BLaER1 (cell line): Measurements from ENCODE around the gene SLBP.
A peak's percentile ranks its signal among the peaks of the same experiment; 100 is the strongest.
"Not testable (repeated sequence)": the region's sequence is repeated elsewhere in the genome, so short reads cannot be mapped to it uniquely, and the experiment has no call there.

Source experiments
- H3K27ac ChIP-seq: shearing (Covaris generic); formaldehyde crosslinking; 2 replicates; pipeline ENCODE4 v1.8.1; 2022
- H3K27me3 ChIP-seq: shearing (Covaris generic); formaldehyde crosslinking; 2 replicates; pipeline ENCODE4 v1.8.1; 2022
- H3K36me3 ChIP-seq: shearing (Covaris generic); formaldehyde crosslinking; 2 replicates; pipeline ENCODE4 v1.8.1; 2022
- H3K4me1 ChIP-seq: shearing (Covaris generic); formaldehyde crosslinking; 2 replicates; pipeline ENCODE4 v1.8.1; 2022
- H3K4me2 ChIP-seq: shearing (Covaris generic); formaldehyde crosslinking; 2 replicates; pipeline ENCODE4 v1.8.1; 2022
- H3K4me3 ChIP-seq: shearing (Covaris generic); formaldehyde crosslinking; 2 replicates; pipeline ENCODE4 v1.8.1; 2022
- H3K9ac ChIP-seq: shearing (Covaris generic); formaldehyde crosslinking; 2 replicates; pipeline ENCODE4 v1.8.1; 2022
- H3K9me3 ChIP-seq: shearing (Covaris generic); formaldehyde crosslinking; 2 replicates; pipeline ENCODE4 v1.8.1; 2022
- H4K20me1 ChIP-seq: shearing (Covaris generic); formaldehyde crosslinking; 2 replicates; pipeline ENCODE4 v1.8.1; 2022
- Cebpa-rat ChIP-seq: shearing (Covaris generic); IDR thresholded peaks from 2 replicates; pipeline ENCODE4 v1.8.1; 2022

SLBP gene

GRCh38 chr4:1682860-1683259 is 29.3 kb downstream of the SLBP start:
- no peak overlapping the region for H3K27ac ChIP-seq
- no peak for TF ChIP-seq Cebpa-rat
- no peaks in the 10 kb centered on the region for H3K9me3 ChIP-seq
- H3K4me2 ChIP-seq = peak overlapping the region; percentile 99
- no peak overlapping the region for H3K9ac ChIP-seq
- H3K4me3 ChIP-seq = peak overlapping the region; percentile 77
- peaks cover 27% of the 10 kb centered on the region for H3K4me1 ChIP-seq
- H4K20me1 ChIP-seq = no peaks in the 10 kb centered on the region
- no peaks in the 10 kb centered on the region for H3K36me3 ChIP-seq
- peaks cover 17% of the 10 kb centered on the region for H3K27me3 ChIP-seq

- no peak for TF ChIP-seq Cebpa-rat
- Histone ChIP-seq H3K4me2 (no peak overlapping the region), H3K27ac (no peak overlapping the region), H3K36me3 (no peaks in the 10 kb centered on the region), H4K20me1 (no peaks in the 10 kb centered on the region), H3K9me3 (no peaks in the 10 kb centered on the region), H3K4me1 (peaks cover 14% of the 10 kb centered on the region), H3K4me3 (no peak overlapping the region), H3K9ac (no peak overlapping the region), H3K27me3 (peaks cover 11% of the 10 kb centered on the region)
Measured at GRCh38 chr4:1678244-1678643, 33.9 kb downstream of the SLBP start.

- no peak overlapping the region for H3K4me3 ChIP-seq
- no peak overlapping the region for H3K9ac ChIP-seq
- no peaks in the 10 kb centered on the region for H3K36me3 ChIP-seq
- no peaks in the 10 kb centered on the region for H3K27me3 ChIP-seq
- no peak for TF ChIP-seq Cebpa-rat
- no peak overlapping the region for H3K4me2 ChIP-seq
- no peaks in the 10 kb centered on the region for H4K20me1 ChIP-seq
- H3K4me1 ChIP-seq = peaks cover 5% of the 10 kb centered on the region; the same call in 1 of the 2 replicates
- no peaks in the 10 kb centered on the region for H3K9me3 ChIP-seq
- H3K27ac ChIP-seq = no peak overlapping the region
Measured at GRCh38 chr4:1676605-1677525, 35.3 kb downstream of the SLBP start.

DNA sequence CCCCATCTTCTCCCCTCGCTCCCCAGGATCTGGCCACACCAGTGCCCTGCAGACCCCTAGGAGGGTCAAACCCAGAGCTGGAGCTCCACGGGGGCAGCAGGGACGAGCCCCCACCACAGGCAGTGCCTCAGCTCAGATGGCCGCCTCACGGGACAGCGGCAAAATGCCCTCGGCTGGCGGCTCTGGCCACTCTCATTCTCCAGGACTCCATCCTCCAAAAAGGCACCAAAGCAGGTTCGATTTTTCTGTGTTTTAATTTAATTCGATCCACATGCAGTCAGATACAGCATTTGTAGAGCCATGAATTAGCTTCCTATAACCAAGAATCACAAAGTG is 36.3 kb downstream of the SLBP start:
- Histone ChIP-seq H3K36me3 (no peaks in the 10 kb centered on the region), H3K27me3 (no peaks in the 10 kb centered on the region), H4K20me1 (no peaks in the 10 kb centered on the region), H3K9ac (no peak overlapping the region), H3K4me3 (no peak overlapping the region), H3K27ac (no peak overlapping the region), H3K4me1 (peaks cover 5% of the 10 kb centered on the region; the same call in 1 of the 2 replicates), H3K9me3 (no peaks in the 10 kb centered on the region), H3K4me2 (no peak overlapping the region)
- TF ChIP-seq Cebpa-rat = no peak

- H3K27me3 ChIP-seq = no peaks in the 10 kb centered on the region
- peaks cover 5% of the 10 kb centered on the region; the same call in 1 of the 2 replicates for H3K4me1 ChIP-seq
- H3K36me3 ChIP-seq = no peaks in the 10 kb centered on the region
- H3K9me3 ChIP-seq = no peaks in the 10 kb centered on the region
- no peak overlapping the region for H3K27ac ChIP-seq
- no peak for TF ChIP-seq Cebpa-rat
- H3K4me3 ChIP-seq = no peak overlapping the region
- H4K20me1 ChIP-seq = no peaks in the 10 kb centered on the region
- no peak overlapping the region for H3K9ac ChIP-seq
- H3K4me2 ChIP-seq = no peak overlapping the region
Measured at GRCh38 chr4:1675136-1675801, 36.9 kb downstream of the SLBP start.

GRCh38 chr4:1674682-1675081 is 37.4 kb downstream of the SLBP start:
- no peak for TF ChIP-seq Cebpa-rat
- Histone ChIP-seq H3K9ac (no peak overlapping the region), H4K20me1 (no peaks in the 10 kb centered on the region), H3K4me3 (no peak overlapping the region), H3K9me3 (no peaks in the 10 kb centered on the region), H3K27me3 (no peaks in the 10 kb centered on the region), H3K27ac (no peak overlapping the region), H3K4me1 (peaks cover 5% of the 10 kb centered on the region; the same call in 1 of the 2 replicates), H3K4me2 (no peak overlapping the region), H3K36me3 (no peaks in the 10 kb centered on the region)

GRCh38 chr4:1673671-1674070 is 38.4 kb downstream of the SLBP start:
- no peak overlapping the region for H3K9ac ChIP-seq
- no peak for TF ChIP-seq Cebpa-rat

GRCh38 chr4:1671011-1671410 is 41.1 kb downstream of the SLBP start:
- H3K9ac ChIP-seq, H3K27ac ChIP-seq, H4K20me1 ChIP-seq, H3K4me2 ChIP-seq, H3K9me3 ChIP-seq, H3K4me3 ChIP-seq, H3K27me3 ChIP-seq, H3K36me3 ChIP-seq: not testable (repeated sequence)
- peaks cover 38% of the 10 kb centered on the region for H3K4me1 ChIP-seq

More at GRCh38 chr4:1673671-1674070, 38.4 kb downstream of the SLBP start:
- H3K27me3 ChIP-seq = no peaks in the 10 kb centered on the region
- no peak overlapping the region for H3K27ac ChIP-seq
- H3K4me2 ChIP-seq = no peak overlapping the region
- no peaks in the 10 kb centered on the region for H4K20me1 ChIP-seq
- H3K4me3 ChIP-seq = no peak overlapping the region
- H3K4me1 ChIP-seq = peaks cover 15% of the 10 kb centered on the region
- H3K9me3 ChIP-seq = no peaks in the 10 kb centered on the region
- no peaks in the 10 kb centered on the region for H3K36me3 ChIP-seq

GRCh38 chr4:1670279-1670678 is 41.8 kb downstream of the SLBP start:
- no peak overlapping the region for H3K27ac ChIP-seq
- H3K4me1 ChIP-seq = peaks cover 41% of the 10 kb centered on the region
- TF ChIP-seq Cebpa-rat = no peak
- no peaks in the 10 kb centered on the region for H3K36me3 ChIP-seq
- no peak overlapping the region for H3K4me3 ChIP-seq
- no peaks in the 10 kb centered on the region for H4K20me1 ChIP-seq
- H3K4me2 ChIP-seq = no peak overlapping the region
- no peak overlapping the region for H3K9ac ChIP-seq
- no peaks in the 10 kb centered on the region for H3K27me3 ChIP-seq
- no peaks in the 10 kb centered on the region for H3K9me3 ChIP-seq

DNA sequence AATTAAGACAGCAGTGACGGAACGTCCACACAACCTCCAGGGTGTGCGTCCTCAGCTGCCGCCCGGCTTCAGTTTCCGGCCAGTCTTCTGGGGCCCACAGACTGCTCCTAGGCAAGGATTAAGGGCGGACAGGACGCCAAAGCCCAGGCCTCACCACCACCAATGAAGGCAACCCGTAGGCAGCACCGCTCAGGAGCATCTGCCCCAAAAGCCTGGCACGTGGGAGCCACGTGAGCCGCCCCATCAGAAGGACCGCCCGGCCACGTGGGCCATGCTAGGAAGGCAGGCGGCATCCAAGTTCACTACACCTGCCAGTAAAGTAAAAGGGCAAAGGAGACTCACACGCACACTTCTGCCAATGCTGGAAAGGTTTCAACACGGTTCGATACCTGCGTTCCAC is 42.3 kb downstream of the SLBP start:
- Histone ChIP-seq H3K4me1 (peaks cover 42% of the 10 kb centered on the region), H4K20me1 (no peaks in the 10 kb centered on the region), H3K36me3 (no peaks in the 10 kb centered on the region), H3K27ac (no peak overlapping the region), H3K9ac (no peak overlapping the region), H3K4me3 (no peak overlapping the region), H3K27me3 (no peaks in the 10 kb centered on the region), H3K4me2 (no peak overlapping the region), H3K9me3 (no peaks in the 10 kb centered on the region)
- no peak for TF ChIP-seq Cebpa-rat
